ENCODE measurements around the gene TMEM161B.
A peak's percentile ranks its signal among the peaks of the same experiment; 100 is the strongest.
"Not testable (repeated sequence)": the region's sequence is repeated elsewhere in the genome, so short reads cannot be mapped to it uniquely, and the experiment has no call there.

Gene TMEM161B

GRCh38 chr5:88193896-88194295 lies 74.7 kb downstream of the TMEM161B start:
- Histone ChIP-seq H3K4me1 (ENCODE audit: insufficient read depth, poor library complexity, severe bottlenecking) (no peaks in the 10 kb centered on the region), H3K27me3 (ENCODE audit: insufficient read depth, poor library complexity, severe bottlenecking) (no peaks in the 10 kb centered on the region), H3K36me3 (ENCODE audit: low read depth) (peaks cover 47% of the 10 kb centered on the region), H3K9me3 (ENCODE audit: severe bottlenecking) (no peaks in the 10 kb centered on the region), H3K4me3 (ENCODE audit: severe bottlenecking) (no peak overlapping the region), H3K27ac (ENCODE audit: poor library complexity, severe bottlenecking) (no peak overlapping the region)
- no peak for TF ChIP-seq CTCF (IDR thresholded peaks at IDR 0.05; ENCODE audit: poor library complexity, severe bottlenecking)
- DNase-seq (ENCODE audit: low spot score) (no peak), ATAC-seq (ENCODE audit: low read depth) (no peak)

- TF ChIP-seq CTCF (IDR thresholded peaks at IDR 0.05; ENCODE audit: poor library complexity, severe bottlenecking), result no peak
Measured at GRCh38 chr5:88190106-88190834, 78.4 kb downstream of the TMEM161B start.

GRCh38 chr5:88189484-88189883 lies 79.2 kb downstream of the TMEM161B start:
- not testable (repeated sequence) for H3K4me3 ChIP-seq (ENCODE audit: severe bottlenecking); H3K4me1 ChIP-seq (ENCODE audit: insufficient read depth, poor library complexity, severe bottlenecking); DNase-seq (ENCODE audit: low spot score); H3K27me3 ChIP-seq (ENCODE audit: insufficient read depth, poor library complexity, severe bottlenecking); H3K27ac ChIP-seq (ENCODE audit: poor library complexity, severe bottlenecking); ATAC-seq (ENCODE audit: low read depth)
- peaks cover 10% of the 10 kb centered on the region for H3K9me3 ChIP-seq (ENCODE audit: severe bottlenecking)
- H3K36me3 ChIP-seq (ENCODE audit: low read depth), result peaks cover 12% of the 10 kb centered on the region

More at GRCh38 chr5:88190106-88190834, 78.4 kb downstream of the TMEM161B start:
- Histone ChIP-seq H3K27me3 (ENCODE audit: insufficient read depth, poor library complexity, severe bottlenecking) (no peaks in the 10 kb centered on the region), H3K27ac (ENCODE audit: poor library complexity, severe bottlenecking) (no peak overlapping the region), H3K4me1 (ENCODE audit: insufficient read depth, poor library complexity, severe bottlenecking) (no peaks in the 10 kb centered on the region), H3K9me3 (ENCODE audit: severe bottlenecking) (peaks cover 10% of the 10 kb centered on the region), H3K4me3 (ENCODE audit: severe bottlenecking) (no peak overlapping the region), H3K36me3 (ENCODE audit: low read depth) (peaks cover 18% of the 10 kb centered on the region)
- DNase-seq (ENCODE audit: low spot score), result no peak
- ATAC-seq (ENCODE audit: low read depth), result no peak

- H3K27ac ChIP-seq (ENCODE audit: poor library complexity, severe bottlenecking), result no peak overlapping the region
- no peaks in the 10 kb centered on the region for H3K4me1 ChIP-seq (ENCODE audit: insufficient read depth, poor library complexity, severe bottlenecking)
- H3K36me3 ChIP-seq (ENCODE audit: low read depth), result peaks cover 3% of the 10 kb centered on the region
- H3K9me3 ChIP-seq (ENCODE audit: severe bottlenecking), result peaks cover 10% of the 10 kb centered on the region
- H3K27me3 ChIP-seq (ENCODE audit: insufficient read depth, poor library complexity, severe bottlenecking), result no peaks in the 10 kb centered on the region
- TF ChIP-seq CTCF (IDR thresholded peaks at IDR 0.05; ENCODE audit: poor library complexity, severe bottlenecking), result no peak
- DNase-seq (ENCODE audit: low spot score) (no peak), ATAC-seq (ENCODE audit: low read depth) (no peak)
- H3K4me3 ChIP-seq (ENCODE audit: severe bottlenecking), result no peak overlapping the region
Measured at GRCh38 chr5:88188458-88189132, 80.0 kb downstream of the TMEM161B start.

GRCh38 chr5:88183255-88183654 lies 85.4 kb downstream of the TMEM161B start:
- DNase-seq (ENCODE audit: low spot score) (no peak), ATAC-seq (ENCODE audit: low read depth) (0 out of 3 replicates have a peak, but pooled peaks have one; percentile 29)
- Histone ChIP-seq H3K27me3 (ENCODE audit: insufficient read depth, poor library complexity, severe bottlenecking) (no peaks in the 10 kb centered on the region), H3K4me3 (ENCODE audit: severe bottlenecking) (no peak overlapping the region), H3K27ac (ENCODE audit: poor library complexity, severe bottlenecking) (no peak overlapping the region), H3K4me1 (ENCODE audit: insufficient read depth, poor library complexity, severe bottlenecking) (no peaks in the 10 kb centered on the region), H3K9me3 (ENCODE audit: severe bottlenecking) (peaks cover 4% of the 10 kb centered on the region), H3K36me3 (ENCODE audit: low read depth) (no peaks in the 10 kb centered on the region; the same call in 1 of the 2 replicates)
- TF ChIP-seq CTCF (IDR thresholded peaks at IDR 0.05; ENCODE audit: poor library complexity, severe bottlenecking), result no peak

GRCh38 chr5:88177486-88177885 lies 91.2 kb downstream of the TMEM161B start:
- not testable (repeated sequence) for H3K36me3 ChIP-seq (ENCODE audit: low read depth); H3K27ac ChIP-seq (ENCODE audit: poor library complexity, severe bottlenecking); H3K27me3 ChIP-seq (ENCODE audit: insufficient read depth, poor library complexity, severe bottlenecking); DNase-seq (ENCODE audit: low spot score); ATAC-seq (ENCODE audit: low read depth); H3K9me3 ChIP-seq (ENCODE audit: severe bottlenecking); H3K4me3 ChIP-seq (ENCODE audit: severe bottlenecking); H3K4me1 ChIP-seq (ENCODE audit: insufficient read depth, poor library complexity, severe bottlenecking)
